HG03439 (cell line): ENCODE measurements around the gene RAD51B.

Experiments used
- ATAC-seq: cut with Tn5 transposase; IDR thresholded peaks from one replicate; pipeline ENCODE4 v1.9.1; 2021; ENCODE audit warnings: mild to moderate bottlenecking, moderate library complexity; ENCODE audit not compliant: unreplicated experiment

The RAD51B gene

GRCh38 chr14:68261092-68261842 is 441.7 kb downstream of the RAD51B start:
- no peak for ATAC-seq

- no peak for ATAC-seq
Observed at GRCh38 chr14:68262567-68262966, 443.0 kb downstream of the RAD51B start.

GRCh38 chr14:68263563-68264259 is 444.1 kb downstream of the RAD51B start:
- no peak for ATAC-seq

GRCh38 chr14:68264260-68264569 is 444.6 kb downstream of the RAD51B start:
- ATAC-seq = no peak

DNA sequence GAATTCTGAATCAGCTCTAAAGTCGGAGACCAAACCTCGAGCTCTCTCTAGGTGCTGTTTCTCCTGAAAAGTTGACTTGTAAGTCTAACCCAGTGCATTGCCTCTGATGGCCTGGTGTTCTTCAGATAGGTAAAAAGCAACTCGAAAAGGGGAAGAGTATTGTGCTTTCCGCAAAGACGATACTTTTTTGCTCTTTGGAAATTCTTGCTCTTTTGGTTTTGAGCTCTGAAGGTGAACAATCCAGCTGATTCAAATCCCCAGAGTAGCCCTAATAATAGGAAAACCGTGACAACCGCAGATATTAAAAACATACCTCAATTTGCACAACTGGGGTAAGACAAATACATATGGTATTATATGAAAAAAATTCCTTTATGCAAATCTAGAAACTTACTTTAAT is 447.4 kb downstream of the RAD51B start:
- no peak for ATAC-seq

GRCh38 chr14:68268197-68268596 is 448.6 kb downstream of the RAD51B start:
- peak; percentile 58 for ATAC-seq

DNA sequence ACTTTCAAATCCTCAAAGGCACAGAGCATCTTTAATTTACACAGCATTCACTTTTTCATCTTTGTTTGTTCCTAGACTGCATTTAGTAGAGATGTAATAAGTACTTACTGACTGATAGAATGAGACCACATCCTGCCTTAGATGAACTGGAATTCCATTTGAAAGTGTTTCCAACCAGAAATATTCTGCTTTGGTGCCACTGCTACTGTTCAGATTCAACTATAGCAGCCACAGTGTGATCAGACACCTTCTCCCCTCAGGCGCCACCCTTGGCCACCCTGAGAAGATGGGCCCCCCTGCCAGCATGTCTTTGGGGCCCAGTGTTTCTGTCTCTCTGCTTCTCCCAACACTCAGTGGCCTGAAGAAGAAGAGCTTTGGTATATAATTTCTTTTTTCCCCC is 449.1 kb downstream of the RAD51B start:
- ATAC-seq = no peak

DNA sequence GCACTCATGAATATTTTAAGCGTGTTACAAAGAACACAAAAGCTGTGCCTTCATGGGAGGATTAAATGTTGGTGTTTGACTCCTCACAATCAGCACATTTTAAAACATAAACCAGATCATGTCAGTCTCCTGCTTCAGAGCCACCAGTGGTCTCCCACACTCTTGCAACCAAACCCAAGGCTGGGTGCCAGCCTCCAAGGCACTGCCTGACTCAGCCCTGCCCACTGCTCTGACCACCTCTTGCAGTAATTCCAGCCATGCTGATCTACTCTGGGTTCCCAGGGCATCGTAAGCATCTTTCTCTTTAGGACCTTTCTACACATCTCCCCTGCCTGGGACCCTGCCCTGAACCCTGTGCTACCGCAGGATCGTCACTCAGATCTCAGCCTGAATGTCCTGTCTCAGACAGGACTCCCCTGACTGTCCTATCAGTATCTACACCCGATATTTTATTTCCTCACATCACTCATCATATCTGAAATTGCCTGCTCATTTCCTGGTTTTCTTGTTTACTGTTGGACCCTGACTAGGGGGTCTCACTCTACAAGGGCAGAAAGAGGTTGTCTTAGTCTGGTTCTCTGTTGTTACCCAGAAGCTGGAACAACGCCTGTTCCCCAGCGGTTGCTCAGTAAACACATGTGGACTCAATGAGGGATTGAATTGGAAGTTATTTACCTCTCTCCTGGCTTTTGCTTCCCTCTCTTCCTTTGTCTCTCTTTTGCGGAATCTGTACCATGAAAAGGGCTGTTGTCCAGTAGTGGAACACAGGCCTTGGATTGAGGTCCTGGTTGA is 449.8 kb downstream of the RAD51B start:
- ATAC-seq = no peak

DNA sequence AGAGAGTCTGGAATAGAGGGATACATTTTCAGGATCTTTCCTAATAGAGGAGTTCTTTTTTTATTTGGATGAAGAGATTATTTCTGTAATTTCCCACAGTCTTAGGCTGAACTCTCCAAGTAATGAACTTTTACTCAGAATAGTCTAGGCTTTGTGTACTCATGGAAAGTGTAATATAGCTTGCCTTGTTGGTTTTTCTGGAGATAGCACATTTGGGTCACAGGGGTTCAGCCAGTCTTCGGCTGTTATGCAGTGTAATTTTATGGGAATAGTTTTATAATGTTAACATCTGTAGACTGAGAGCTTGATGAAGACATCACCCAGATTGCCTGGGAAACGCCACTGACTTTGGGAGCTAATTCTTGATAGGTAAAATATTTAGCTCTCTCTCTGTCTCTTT is 450.8 kb downstream of the RAD51B start:
- ATAC-seq = no peak

DNA sequence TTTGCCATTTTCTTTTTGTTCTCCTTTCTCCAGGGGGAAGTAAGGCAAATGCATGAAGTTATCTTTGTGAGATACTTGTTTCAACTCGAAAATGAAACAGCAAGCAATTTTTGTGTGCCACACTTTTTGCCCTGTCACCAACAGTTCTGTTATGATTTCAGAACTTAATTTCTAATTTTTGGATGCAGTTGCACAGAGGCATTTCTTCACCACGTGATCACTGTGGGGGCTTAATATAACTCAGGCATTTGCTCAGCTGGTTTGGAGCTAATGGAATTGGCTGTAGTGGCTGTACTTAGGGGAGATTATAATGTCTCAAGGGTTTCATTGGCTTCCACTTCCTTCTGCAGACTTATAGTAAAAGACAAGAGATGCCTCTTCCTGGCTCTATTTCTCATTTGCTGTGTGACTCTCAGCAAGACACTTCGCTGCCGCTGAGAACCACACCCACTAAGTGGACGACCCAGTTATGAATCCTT is 452.4 kb downstream of the RAD51B start:
- ATAC-seq = no peak

GRCh38 chr14:68273413-68273812 is 453.8 kb downstream of the RAD51B start:
- no peak for ATAC-seq

DNA sequence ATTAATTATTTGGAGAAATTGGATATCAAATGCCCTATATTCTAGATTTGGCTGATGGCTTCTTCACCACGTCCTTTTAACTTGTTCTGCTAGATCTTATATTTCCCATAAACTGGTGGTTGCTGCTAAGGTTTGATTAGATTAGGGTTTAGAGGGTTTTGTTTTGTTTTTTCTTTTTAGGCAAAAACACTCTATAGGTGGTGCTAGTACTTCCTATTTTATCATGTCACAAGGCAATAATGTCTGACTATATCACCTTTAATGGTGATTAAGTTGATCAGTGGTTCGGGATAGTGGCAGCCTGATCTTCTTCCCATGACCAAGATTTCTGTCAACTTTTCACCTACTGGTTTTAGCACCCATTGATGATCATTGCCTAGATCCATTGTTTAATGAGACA is 455.1 kb downstream of the RAD51B start:
- no peak for ATAC-seq

- ATAC-seq = no peak
Observed at GRCh38 chr14:68278576-68279436, 459.2 kb downstream of the RAD51B start.

DNA sequence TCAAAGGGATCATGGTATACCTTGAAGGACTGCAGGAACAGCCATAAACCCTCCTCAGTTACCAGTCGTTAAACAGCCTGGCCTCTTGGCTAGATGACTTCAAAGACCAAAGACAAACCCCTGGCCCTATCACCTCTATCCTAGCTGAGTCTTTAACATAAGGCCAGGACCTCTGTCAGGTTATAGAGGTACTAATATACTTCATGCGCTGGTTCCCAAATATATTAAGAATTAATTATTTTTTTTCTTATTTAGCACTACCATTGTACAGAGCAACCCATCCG is 459.8 kb downstream of the RAD51B start:
- no peak for ATAC-seq

- ATAC-seq = no peak
Observed at GRCh38 chr14:68279777-68280233, 460.2 kb downstream of the RAD51B start.

GRCh38 chr14:68281497-68281896 is 461.9 kb downstream of the RAD51B start:
- no peak for ATAC-seq

GRCh38 chr14:68282479-68283377 is 463.1 kb downstream of the RAD51B start:
- ATAC-seq = peak; percentile 30

DNA sequence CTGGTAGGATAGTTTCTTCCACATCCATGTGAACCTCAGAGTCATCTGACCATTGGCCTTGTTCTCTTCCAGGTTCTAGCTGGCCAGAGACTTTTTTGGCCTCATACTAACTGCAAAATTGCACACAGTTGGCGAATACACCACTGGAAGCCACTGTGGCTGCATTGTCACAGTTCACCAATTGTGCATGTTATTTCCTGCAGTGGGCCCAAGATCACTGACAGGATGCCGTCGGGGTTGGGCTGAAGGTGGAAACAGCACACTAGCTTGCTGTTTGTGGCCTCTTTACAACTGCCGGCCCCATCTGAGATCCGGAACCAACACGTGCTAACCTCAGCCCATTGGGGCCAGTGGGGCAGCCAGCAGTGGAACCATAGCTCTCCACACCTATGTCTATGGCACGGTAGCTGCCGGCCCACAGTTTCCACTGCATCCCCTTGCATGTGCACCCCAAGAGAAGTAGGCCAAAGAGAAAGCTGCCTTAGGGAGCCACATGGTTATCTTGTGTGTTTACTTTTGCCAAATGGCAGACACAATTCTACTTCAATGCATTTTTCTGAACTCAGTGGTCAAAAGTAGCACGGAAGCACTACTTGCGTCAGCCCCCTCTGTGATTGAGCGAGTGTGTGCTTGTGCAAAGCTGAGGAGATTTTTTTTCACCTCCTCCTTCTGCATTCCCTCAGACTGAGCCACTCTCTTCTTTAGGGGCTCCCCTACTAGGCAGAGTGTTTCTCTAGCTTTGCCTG is 464.0 kb downstream of the RAD51B start:
- ATAC-seq = peak; percentile 39

DNA sequence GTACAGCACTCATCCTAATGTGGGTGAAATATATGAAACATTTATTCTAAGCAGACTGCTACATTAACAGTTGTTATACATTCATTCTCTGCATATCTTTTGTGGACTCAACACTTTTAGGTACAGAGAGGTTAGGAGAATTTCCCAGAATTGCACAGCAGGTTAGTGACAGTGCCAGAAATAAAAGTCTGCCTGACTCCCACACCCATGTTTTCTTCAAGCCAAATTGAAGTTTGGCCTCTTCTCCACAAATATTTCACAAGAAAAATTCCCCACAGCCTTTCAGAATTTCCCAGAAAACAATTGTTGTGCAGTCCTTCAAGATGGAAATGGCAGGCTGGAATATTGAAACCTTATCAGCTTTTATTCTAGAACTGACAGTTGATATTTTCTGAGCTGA is 464.8 kb downstream of the RAD51B start:
- no peak for ATAC-seq
